Thyroid gland (tissue), 4 donors: Measurements from ENCODE around the gene ZMYM4. TPM values are rescaled to one million over a fixed set of nuclear protein-coding genes. Genes with fewer than 3 reads are reported as not detected.

Source experiments
- DNase-seq, 2 donors: peaks; one replicate each; pipeline ENCODE4 v3.0.0-alpha.2; 2019
- H3K27ac ChIP-seq, 3 donors: fragments of 200-600 bp; sonication (generic); 1 replicate in 2 of 3; 2 replicates in 1 of 3; pipeline ENCODE4 v1.5.1; 2016 to 2019; ENCODE audit warnings: mild to moderate bottlenecking in 1 of 3, moderate library complexity in 1 of 3
- H3K27me3 ChIP-seq: fragments of 200-600 bp; sonication (generic); one replicate; pipeline ENCODE4 v1.5.1; 2019
- H3K36me3 ChIP-seq, 2 donors: fragments of 200-600 bp; sonication (generic); one replicate each; pipeline ENCODE4 v1.5.1; 2016 to 2019
- H3K4me1 ChIP-seq, 2 donors: fragments of 200-600 bp; sonication (generic); one replicate each; pipeline ENCODE4 v1.5.1; 2017 to 2019
- H3K4me3 ChIP-seq, 3 donors: fragments of 200-600 bp; sonication (generic); replicated peaks in 1 of 3; 1 replicate in 2 of 3; 2 replicates in 1 of 3; pipeline ENCODE4 v1.5.1; 2016; ENCODE audit warnings: mild to moderate bottlenecking in 1 of 3
- H3K9me3 ChIP-seq: fragments of 200-600 bp; sonication (generic); one replicate; pipeline ENCODE4 v1.5.1; 2017
- POLR2A ChIP-seq, 2 donors: fragments of 450-650 bp; IDR thresholded peaks; one replicate each; pipeline ENCODE4 v1.6.1; 2017; ENCODE audit warnings: antibody characterized with exemption in 2 of 2, mild to moderate bottlenecking in 2 of 2, moderate library complexity in 1 of 2
- WGBS, 2 donors: methylation state at CpG; one replicate each; pipeline ENCODE4 v1.1.5; 2017; 5-methylcytosine and 5-hydroxymethylcytosine counted together
- intact Hi-C: fragments of 100-400 bp; cut with DNase I; formaldehyde crosslinking; loops from one replicate; pipeline ENCODE4 v1.15.1; 2023
- total RNA-seq, 4 donors: library from RNA; depleted of rRNA; stranded (reverse); fragments of >200 nt; gene quantifications; one replicate each; pipeline ENCODE4 v1.2.3, GENCODE V29; 2016
- TF ChIP-seq, protein P1 (sequence below), 6 experiments: fragments of 200-600 bp in 3 of 6; fragments of 450-650 bp in 3 of 6; sonication (generic) in 3 of 6; IDR thresholded peaks; one replicate each; pipeline ENCODE4 v1.5.1; 2016 to 2019; ENCODE audit warnings: antibody characterized with exemption in 6 of 6, mild to moderate bottlenecking in 2 of 6, inconsistent platforms in 1 of 6, moderate library complexity in 1 of 6

ZMYM4 gene
- total RNA-seq, 4 donors from 2014 or later, result 46.8 to 71.6 (median 56.0) TPM

DNA sequence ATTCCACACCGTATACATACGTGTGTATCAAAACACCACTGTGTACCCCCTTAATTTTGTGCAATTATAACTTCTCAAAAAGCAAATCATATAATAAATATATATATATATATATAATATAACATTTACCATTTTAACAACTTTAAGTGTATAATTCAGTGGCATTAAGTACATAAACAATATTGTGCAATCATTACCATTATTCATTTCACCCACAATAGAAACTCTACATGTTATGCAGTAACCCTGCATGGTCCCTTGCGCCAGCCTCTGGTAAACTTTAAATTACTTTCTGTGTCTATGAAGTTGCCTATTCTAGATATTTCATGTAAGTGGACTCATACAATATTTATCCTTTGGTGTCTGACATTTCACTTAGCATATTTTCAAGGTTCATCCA lies 13.1 kb downstream of the ZMYM4 start:
- no peak overlapping the region for H3K4me3 ChIP-seq
- no peaks in the 10 kb centered on the region for H3K27me3 ChIP-seq
- TF ChIP-seq POLR2A (IDR thresholded peaks at IDR 0.05), result no peak
- TF ChIP-seq, protein P1, sequence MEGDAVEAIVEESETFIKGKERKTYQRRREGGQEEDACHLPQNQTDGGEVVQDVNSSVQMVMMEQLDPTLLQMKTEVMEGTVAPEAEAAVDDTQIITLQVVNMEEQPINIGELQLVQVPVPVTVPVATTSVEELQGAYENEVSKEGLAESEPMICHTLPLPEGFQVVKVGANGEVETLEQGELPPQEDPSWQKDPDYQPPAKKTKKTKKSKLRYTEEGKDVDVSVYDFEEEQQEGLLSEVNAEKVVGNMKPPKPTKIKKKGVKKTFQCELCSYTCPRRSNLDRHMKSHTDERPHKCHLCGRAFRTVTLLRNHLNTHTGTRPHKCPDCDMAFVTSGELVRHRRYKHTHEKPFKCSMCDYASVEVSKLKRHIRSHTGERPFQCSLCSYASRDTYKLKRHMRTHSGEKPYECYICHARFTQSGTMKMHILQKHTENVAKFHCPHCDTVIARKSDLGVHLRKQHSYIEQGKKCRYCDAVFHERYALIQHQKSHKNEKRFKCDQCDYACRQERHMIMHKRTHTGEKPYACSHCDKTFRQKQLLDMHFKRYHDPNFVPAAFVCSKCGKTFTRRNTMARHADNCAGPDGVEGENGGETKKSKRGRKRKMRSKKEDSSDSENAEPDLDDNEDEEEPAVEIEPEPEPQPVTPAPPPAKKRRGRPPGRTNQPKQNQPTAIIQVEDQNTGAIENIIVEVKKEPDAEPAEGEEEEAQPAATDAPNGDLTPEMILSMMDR (IDR thresholded peaks at IDR 0.05), result no peak
- intact Hi-C loops, result no loop called here
- H3K4me1 ChIP-seq, result peaks cover 0 to 3% of the 10 kb centered on the region in 2 donors
- H3K27ac ChIP-seq, result no peak overlapping the region
- no peaks in the 10 kb centered on the region for H3K36me3 ChIP-seq
- no peaks in the 10 kb centered on the region for H3K9me3 ChIP-seq
- no peak for DNase-seq
- WGBS, 2 donors, result 97 to 98% methylated on average over 3 of the region's 3 CpGs

DNA sequence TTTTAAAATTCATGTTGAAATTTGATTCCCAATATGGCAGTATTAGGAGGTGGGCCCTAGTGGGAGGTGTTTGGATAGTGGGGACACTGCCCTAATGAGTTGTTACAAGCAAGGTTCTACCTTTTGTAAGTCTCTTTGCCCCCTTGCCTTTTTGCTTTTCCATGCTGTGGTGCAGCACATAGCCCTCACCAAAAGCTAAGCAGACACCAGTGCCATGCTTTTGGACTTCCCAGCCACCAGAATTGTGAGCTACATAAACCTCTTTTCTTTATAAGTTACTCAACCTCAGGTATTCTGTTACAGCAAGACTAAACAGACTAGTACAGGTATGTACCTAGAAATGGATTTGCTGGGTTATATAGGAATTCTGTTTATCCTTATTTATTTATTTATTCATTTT lies 13.7 kb downstream of the ZMYM4 start:
- no peak for DNase-seq
- H3K27me3 ChIP-seq, result no peaks in the 10 kb centered on the region
- H3K27ac ChIP-seq, result no peak overlapping the region
- TF ChIP-seq POLR2A (IDR thresholded peaks at IDR 0.05), result no peak
- TF ChIP-seq, protein P1 (IDR thresholded peaks at IDR 0.05), result no peak
- no peaks in the 10 kb centered on the region for H3K4me1 ChIP-seq
- no peak overlapping the region for H3K4me3 ChIP-seq
- intact Hi-C loops, result no loop called here
- H3K36me3 ChIP-seq, result no peaks in the 10 kb centered on the region
- no peaks in the 10 kb centered on the region for H3K9me3 ChIP-seq

DNA sequence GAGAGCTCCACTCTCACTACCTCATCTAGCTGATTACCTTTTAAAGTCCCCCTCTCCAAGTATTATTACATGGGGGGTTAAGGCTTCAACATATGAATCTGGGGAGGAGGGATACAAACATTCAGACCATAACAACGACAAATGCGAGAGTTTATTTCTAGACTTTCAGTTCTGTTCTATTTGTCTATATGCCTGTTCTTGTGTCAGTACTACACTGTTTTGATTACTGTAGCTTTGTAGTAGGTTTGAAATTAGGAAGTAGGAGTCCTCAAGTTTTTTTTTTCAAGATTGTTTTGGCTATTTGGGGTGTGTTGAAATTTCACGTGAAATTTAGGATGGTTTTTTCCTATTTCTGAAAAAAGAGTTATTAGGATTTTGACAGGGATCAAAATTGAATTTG lies 16.3 kb downstream of the ZMYM4 start:
- no peak overlapping the region for H3K4me3 ChIP-seq
- H3K27me3 ChIP-seq, result no peaks in the 10 kb centered on the region
- H3K36me3 ChIP-seq, result no peaks in the 10 kb centered on the region
- no peaks in the 10 kb centered on the region for H3K9me3 ChIP-seq
- no peak for DNase-seq
- intact Hi-C loops, result no loop called here
- peaks cover 0 to 13% of the 10 kb centered on the region in 2 donors for H3K4me1 ChIP-seq
- 94 to 99% methylated on average over 3 of the region's 3 CpGs for WGBS, 2 donors
- H3K27ac ChIP-seq, result no peak overlapping the region
- TF ChIP-seq, protein P1 (IDR thresholded peaks at IDR 0.05), result no peak
- no peak for TF ChIP-seq POLR2A (IDR thresholded peaks at IDR 0.05)

DNA sequence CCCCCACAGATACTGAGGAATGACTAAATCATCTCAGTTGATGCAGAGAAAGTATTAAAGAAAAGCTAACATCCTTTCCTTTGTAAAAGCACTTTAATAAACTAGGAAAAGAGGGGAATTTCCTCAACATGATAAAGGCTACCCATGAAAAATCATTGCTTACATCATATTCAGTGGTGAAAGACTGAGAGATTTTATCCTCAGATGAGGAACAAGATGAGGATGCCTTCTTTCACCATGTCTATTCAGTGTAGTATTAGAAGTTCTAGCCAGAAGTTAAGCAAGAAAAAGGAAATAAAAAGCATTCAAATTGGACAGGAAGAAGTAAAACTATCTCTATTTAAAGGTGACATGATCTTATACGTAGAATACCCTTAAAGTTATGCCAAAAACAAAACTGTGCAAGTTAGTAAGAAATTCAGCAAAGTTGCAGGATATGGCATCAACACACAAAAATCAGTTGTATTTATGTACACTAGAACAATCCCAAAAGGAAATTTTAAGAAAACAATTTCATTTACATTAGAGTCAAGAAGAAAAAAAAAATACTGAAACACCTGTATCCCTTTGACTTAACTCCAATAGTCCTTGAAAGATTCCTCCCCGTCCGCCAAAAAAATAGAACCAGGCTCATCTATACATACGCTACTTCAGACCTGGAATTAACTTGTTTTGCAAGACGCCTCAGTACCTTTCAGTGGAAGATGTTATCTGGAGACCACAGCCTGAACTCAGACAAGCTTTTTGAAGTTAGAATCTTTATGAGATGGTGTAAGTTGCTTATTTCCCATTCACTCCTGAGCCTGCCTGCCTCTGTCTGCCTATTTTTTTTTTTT lies 17.5 kb downstream of the ZMYM4 start:
- Histone ChIP-seq H3K4me3 (no peak overlapping the region), H3K36me3 (no peaks in the 10 kb centered on the region), H3K9me3 (no peaks in the 10 kb centered on the region), H3K27me3 (no peaks in the 10 kb centered on the region), H3K27ac (no peak overlapping the region), H3K4me1 (peaks cover 0 to 13% of the 10 kb centered on the region in 2 donors)
- WGBS, 2 donors, result 87 to 89% methylated on average over 5 of the region's 5 CpGs
- TF ChIP-seq, protein P1 (IDR thresholded peaks at IDR 0.05), result no peak
- TF ChIP-seq POLR2A (IDR thresholded peaks at IDR 0.05), result no peak
- DNase-seq, result no peak
- intact Hi-C loops, result no loop called here

DNA sequence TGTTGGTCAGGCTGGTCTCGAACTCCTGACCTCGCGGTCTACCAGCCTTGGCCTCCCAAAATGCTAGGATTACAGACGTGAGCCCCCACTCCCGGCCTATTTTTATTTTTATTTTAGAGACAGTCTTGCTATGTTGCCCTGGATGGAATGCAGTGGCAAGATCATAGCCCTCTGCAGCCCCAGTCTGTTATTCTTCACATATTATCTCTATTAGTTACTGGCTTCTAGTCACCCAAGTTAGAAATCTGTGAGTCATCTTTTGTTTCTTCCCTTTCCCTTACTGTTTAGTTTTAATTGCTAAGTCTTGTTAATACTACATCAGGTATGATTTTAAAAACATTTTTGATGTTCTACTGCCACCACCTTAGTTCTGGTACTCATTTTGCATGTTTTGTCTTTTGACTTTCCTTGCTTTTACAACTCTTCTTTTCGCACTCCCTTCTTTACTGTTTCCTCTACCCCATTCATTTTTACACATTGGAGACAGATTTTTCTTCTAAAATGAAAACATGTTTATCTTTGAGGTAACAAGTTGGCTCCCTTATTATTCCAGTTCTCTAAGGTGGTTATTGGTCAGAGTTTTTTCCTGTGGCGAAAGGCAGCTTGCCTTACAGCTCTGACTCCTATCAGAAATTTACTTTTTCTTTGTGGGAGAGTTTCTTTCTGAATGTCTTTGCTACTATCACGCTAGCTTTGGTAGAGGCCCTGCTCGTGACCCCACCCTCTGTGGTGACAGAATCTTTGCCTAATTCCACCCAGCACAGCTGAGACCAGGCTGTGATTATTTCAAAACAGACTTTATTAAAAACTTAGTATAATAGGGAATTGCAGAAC lies 19.5 kb downstream of the ZMYM4 start:
- Histone ChIP-seq H3K4me1 (peaks cover 0 to 13% of the 10 kb centered on the region in 2 donors), H3K36me3 (no peaks in the 10 kb centered on the region), H3K9me3 (no peaks in the 10 kb centered on the region), H3K27me3 (no peaks in the 10 kb centered on the region), H3K4me3 (no peak overlapping the region), H3K27ac (no peak overlapping the region)
- WGBS, 2 donors, result 91 to 96% methylated on average over 9 of the region's 9 CpGs
- DNase-seq, result no peak
- TF ChIP-seq, protein P1 (IDR thresholded peaks at IDR 0.05), result no peak
- TF ChIP-seq POLR2A (IDR thresholded peaks at IDR 0.05), result no peak
- intact Hi-C loops, result no loop called here
